ENCODE measurements around the gene ZSCAN18. TPM values are rescaled to one million over a fixed set of nuclear protein-coding genes. Genes with fewer than 3 reads are reported as not detected.

The ZSCAN18 gene
- total and polyA plus RNA-seq, 2 donors (not counting 3 experiments of a cell fraction or from before 2014, with no cell fraction given), result 15.8 to 17.3 TPM

DNA sequence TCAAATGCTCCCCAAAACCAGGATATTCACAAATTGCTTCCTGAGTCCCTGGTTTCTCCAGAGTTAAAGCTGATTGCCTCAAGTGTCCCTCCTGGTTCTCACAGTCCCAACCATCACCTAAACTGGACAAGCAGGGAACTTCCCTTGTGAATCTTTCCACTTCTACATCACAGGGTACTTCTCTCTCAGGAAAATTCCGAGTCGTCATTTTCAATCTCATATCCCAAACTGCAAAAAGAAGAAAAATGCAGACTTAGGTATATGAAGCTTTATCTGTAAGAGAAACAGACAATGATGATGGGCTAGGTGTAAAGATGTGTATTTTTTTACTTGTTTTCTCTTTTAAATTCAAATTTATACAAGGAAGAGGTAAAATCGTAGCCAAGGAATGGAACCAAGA, 31.3 kb upstream of the ZSCAN18 start:
- Histone ChIP-seq H3K9me1 (replicated peaks; ENCODE audit: control insufficient read depth, extremely low read depth, insufficient read depth, low read length) (no peaks in the 10 kb centered on the region), H3K4me2 (ENCODE audit: insufficient read depth, low read length) (no peak overlapping the region), H3K36me3 (ENCODE audit: control insufficient read depth in 2 of 2, extremely low read depth in 1 of 2, insufficient read depth in 2 of 2, low read length in 2 of 2) (peaks cover 2 to 19% of the 10 kb centered on the region in 2 experiments), H3K27ac (ENCODE audit: insufficient read depth, low read depth, low read length) (no peak overlapping the region), H3K27me3 (ENCODE audit: control insufficient read depth in 2 of 2, insufficient read depth in 2 of 2, low read length in 2 of 2) (no peaks in the 10 kb centered on the region), H3K9ac (replicated peaks; ENCODE audit: extremely low read depth, insufficient read depth, low read length) (no peak overlapping the region), H3K4me3 (replicated peaks in 1 of 3; ENCODE audit: insufficient read depth in 1 of 3, low read depth in 1 of 3, low read length in 3 of 3) (no peak overlapping the region), H3K9me3 (replicated peaks; ENCODE audit: control insufficient read depth, insufficient read depth, low read length) (peaks cover 33% of the 10 kb centered on the region), H3K4me1 (ENCODE audit: control insufficient read depth, extremely low read depth, insufficient read depth, low read length) (no peaks in the 10 kb centered on the region), H2AFZ (ENCODE audit: low read depth, low read length) (no peak overlapping the region), H4K20me1 (replicated peaks; ENCODE audit: control insufficient read depth, extremely low read depth, insufficient read depth, low read length) (no peaks in the 10 kb centered on the region), H3K79me2 (ENCODE audit: control insufficient read depth, insufficient read depth, low read length) (no peaks in the 10 kb centered on the region)
- no peak for FAIRE-seq
- no TSS peak for BruUV-seq (replicated peaks)
- ChIA-PET POLR2A (no interaction called here), CTCF (no interaction called here)
- dilution Hi-C loops (cut with MboI; ENCODE audit: extremely low pct_ligation_motif_present, low sequenced_read_pairs) (no loop called here), intact Hi-C loops (cut with micrococcal nuclease) (no loop called here)
- TF ChIP-seq GATA2 (IDR thresholded peaks at IDR 0.05; ENCODE audit: insufficient read depth, insufficient read length, low read depth, low read length) (no peak), EZH2 (IDR thresholded peaks at IDR 0.05; ENCODE audit: borderline replicate concordance, low read depth, low read length, severe bottlenecking) (no peak), JUN (IDR thresholded peaks at IDR 0.05; ENCODE audit: borderline replicate concordance, insufficient read depth, insufficient read length, low read depth) (no peak), MYC (IDR thresholded peaks at IDR 0.05; ENCODE audit: low read depth, low read length) (no peak), FOS (IDR thresholded peaks at IDR 0.05; ENCODE audit: borderline replicate concordance, insufficient read depth, low read length) (no peak), POLR2AphosphoS5 (IDR thresholded peaks at IDR 0.05; ENCODE audit: insufficient read depth, low read depth, low read length) (no peak), POLR2A (IDR thresholded peaks at IDR 0.05; ENCODE audit: low read depth, low read length) (no peak)
- TF ChIP-seq, protein P1, sequence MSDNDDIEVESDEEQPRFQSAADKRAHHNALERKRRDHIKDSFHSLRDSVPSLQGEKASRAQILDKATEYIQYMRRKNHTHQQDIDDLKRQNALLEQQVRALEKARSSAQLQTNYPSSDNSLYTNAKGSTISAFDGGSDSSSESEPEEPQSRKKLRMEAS (IDR thresholded peaks at IDR 0.05; ENCODE audit: insufficient read depth, insufficient read length), result no peak
- TF ChIP-seq, protein P2, sequence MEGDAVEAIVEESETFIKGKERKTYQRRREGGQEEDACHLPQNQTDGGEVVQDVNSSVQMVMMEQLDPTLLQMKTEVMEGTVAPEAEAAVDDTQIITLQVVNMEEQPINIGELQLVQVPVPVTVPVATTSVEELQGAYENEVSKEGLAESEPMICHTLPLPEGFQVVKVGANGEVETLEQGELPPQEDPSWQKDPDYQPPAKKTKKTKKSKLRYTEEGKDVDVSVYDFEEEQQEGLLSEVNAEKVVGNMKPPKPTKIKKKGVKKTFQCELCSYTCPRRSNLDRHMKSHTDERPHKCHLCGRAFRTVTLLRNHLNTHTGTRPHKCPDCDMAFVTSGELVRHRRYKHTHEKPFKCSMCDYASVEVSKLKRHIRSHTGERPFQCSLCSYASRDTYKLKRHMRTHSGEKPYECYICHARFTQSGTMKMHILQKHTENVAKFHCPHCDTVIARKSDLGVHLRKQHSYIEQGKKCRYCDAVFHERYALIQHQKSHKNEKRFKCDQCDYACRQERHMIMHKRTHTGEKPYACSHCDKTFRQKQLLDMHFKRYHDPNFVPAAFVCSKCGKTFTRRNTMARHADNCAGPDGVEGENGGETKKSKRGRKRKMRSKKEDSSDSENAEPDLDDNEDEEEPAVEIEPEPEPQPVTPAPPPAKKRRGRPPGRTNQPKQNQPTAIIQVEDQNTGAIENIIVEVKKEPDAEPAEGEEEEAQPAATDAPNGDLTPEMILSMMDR (IDR thresholded peaks at IDR 0.05; ENCODE audit: extremely low read depth in 1 of 2, insufficient read depth in 1 of 2, low read depth in 1 of 2, low read length in 2 of 2), result no peak
- no peak for DNase-seq (ENCODE audit: low read depth, low spot score)
